ENCODE results near the gene RNF141.

- no peak for TF ChIP-seq ZNF546 (CRISPR knock-in tag; conservative IDR thresholded peaks at IDR 0.05)
- TF ChIP-seq TFE3 (CRISPR knock-in tag; IDR thresholded peaks at IDR 0.05), result no peak
- TF ChIP-seq EEA1 (CRISPR knock-in tag; IDR thresholded peaks at IDR 0.05; ENCODE audit: borderline replicate concordance), result no peak
- no peak for TF ChIP-seq ZZZ3 (CRISPR knock-in tag; IDR thresholded peaks at IDR 0.05; ENCODE audit: borderline replicate concordance)
- TF ChIP-seq RNF219 (CRISPR knock-in tag; IDR thresholded peaks at IDR 0.05), result no peak
- TF ChIP-seq SP2 (CRISPR knock-in tag; IDR thresholded peaks at IDR 0.05), result no peak
- no peak for TF ChIP-seq ZNF230 (CRISPR knock-in tag; IDR thresholded peaks at IDR 0.05)
- TF ChIP-seq MYNN (CRISPR knock-in tag; IDR thresholded peaks at IDR 0.05; ENCODE audit: low read depth), result no peak
- no peak for TF ChIP-seq HHEX (CRISPR knock-in tag; IDR thresholded peaks at IDR 0.05)
Observed at GRCh38 chr11:10502770-10503169, 38.2 kb downstream of the RNF141 start.
